ENCODE measurements around the gene MTTP.

- no peak for TF ChIP-seq CTCF (conservative IDR thresholded peaks at IDR 0.05)
- TF ChIP-seq EZH2 (IDR thresholded peaks at IDR 0.05; ENCODE audit: low read depth): no peak
Measured at GRCh38 chr4:99668472-99668871, 93.8 kb downstream of the MTTP start.

Data from PC-9 (cell line).